ENCODE data around the gene PDZD7.

The PDZD7 gene

GRCh38 chr10:101041252-101041761 lies 10.4 kb upstream of the PDZD7 start (continued):
- no peak for TF ChIP-seq ZNF148 (tag by site-specific recombination; IDR thresholded peaks at IDR 0.05; ENCODE audit: borderline replicate concordance)
- TF ChIP-seq KLF8 (tag by site-specific recombination; IDR thresholded peaks at IDR 0.05) = 0 out of 2 replicates have a peak, but pooled peaks have one; percentile 42
- TF ChIP-seq SETDB1 (IDR thresholded peaks at IDR 0.05; ENCODE audit: insufficient read length, low read length) = no peak
- peak; percentile 38; the same call in 1 of the 2 replicates for TF ChIP-seq ZNF629 (tag by site-specific recombination; IDR thresholded peaks at IDR 0.05)
- peak; percentile 45; the same call in 1 of the 2 replicates for TF ChIP-seq ZNF660 (tag by site-specific recombination; IDR thresholded peaks at IDR 0.05)
- peak; percentile 44 for TF ChIP-seq ZNF335 (tag by site-specific recombination; conservative IDR thresholded peaks at IDR 0.05)

- CTCF ChIA-PET = interaction anchor here (0.7 to 10.1 kb wide), 21 partner anchors 11 to 580 kb away, joined by 3 to 112 read pairs (median 7); partner anchors contain the start of genes KAZALD1, PDZD7 and SFXN3
- TF ChIP-seq ZFHX2 (tag by site-specific recombination; conservative IDR thresholded peaks at IDR 0.05) (0 out of 2 replicates have a peak, but pooled peaks have one; percentile 12), ZNF530 (tag by site-specific recombination; IDR thresholded peaks at IDR 0.05; ENCODE audit: low read depth) (no peak)
Observed at GRCh38 chr10:101040851-101041250, 9.9 kb upstream of the PDZD7 start.

GRCh38 chr10:101040061-101040460 lies 9.1 kb upstream of the PDZD7 start:
- ChIA-PET POLR2A (interaction anchor here (0.5 to 2.8 kb wide), 3 partner anchors 9 to 1075 kb away, joined by 3 to 11 read pairs (median 3); partner anchors contain the start of genes PDZD7 and SFXN3), CTCF (interaction anchor here (0.6 to 10.1 kb wide), 14 partner anchors 10 to 472 kb away, joined by 3 to 112 read pairs (median 8); partner anchors contain the start of genes KAZALD1, PDZD7 and SFXN3)
- no peak overlapping the region for H3K27ac ChIP-seq (ENCODE audit: extremely low read depth, low read depth, low read length)
- TF ChIP-seq ZNF654 (tag by site-specific recombination; IDR thresholded peaks at IDR 0.05; ENCODE audit: low read depth) (no peak), ZNF488 (tag by site-specific recombination; IDR thresholded peaks at IDR 0.05) (no peak), ZBTB48 (tag by site-specific recombination; IDR thresholded peaks at IDR 0.05) (no peak), ZNF266 (tag by site-specific recombination; IDR thresholded peaks at IDR 0.05; ENCODE audit: low read depth) (no peak), ZNF626 (tag by site-specific recombination; IDR thresholded peaks at IDR 0.05) (no peak), ZNF776 (tag by site-specific recombination; IDR thresholded peaks at IDR 0.05; ENCODE audit: borderline replicate concordance) (no peak), OVOL3 (tag by site-specific recombination; IDR thresholded peaks at IDR 0.05) (no peak), ZNF16 (tag by site-specific recombination; IDR thresholded peaks at IDR 0.05; ENCODE audit: low read depth) (no peak), SCRT2 (tag by site-specific recombination; IDR thresholded peaks at IDR 0.05) (no peak), ZNF791 (tag by site-specific recombination; IDR thresholded peaks at IDR 0.05) (no peak), INSM2 (tag by site-specific recombination; IDR thresholded peaks at IDR 0.05) (no peak)
- H3K4me3 ChIP-seq (ENCODE audit: low read depth, low read length) = no peak overlapping the region
- H3K9me3 ChIP-seq (ENCODE audit: control insufficient read depth, insufficient read depth, low read depth, low read length) = no peaks in the 10 kb centered on the region
- peaks cover 0 to 19% of the 10 kb centered on the region in 2 experiments; a peak in 1 of 3 replicates for H3K36me3 ChIP-seq (ENCODE audit: control insufficient read depth in 2 of 2, insufficient read depth in 1 of 2, low read length in 2 of 2)
- H3K4me1 ChIP-seq (ENCODE audit: control insufficient read depth, insufficient read depth, low read length) = peaks cover 3% of the 10 kb centered on the region; the same call in 1 of the 2 replicates

More at GRCh38 chr10:101040851-101041250, 9.9 kb upstream of the PDZD7 start:
- Histone ChIP-seq H3K36me3 (ENCODE audit: control insufficient read depth in 2 of 2, insufficient read depth in 1 of 2, low read length in 2 of 2) (peaks cover 0 to 16% of the 10 kb centered on the region in 2 experiments; a peak in 1 of 3 replicates), H3K4me3 (ENCODE audit: low read depth, low read length) (no peak overlapping the region), H3K27ac (ENCODE audit: extremely low read depth, low read depth, low read length) (no peak overlapping the region), H3K9me3 (ENCODE audit: control insufficient read depth, insufficient read depth, low read depth, low read length) (no peaks in the 10 kb centered on the region), H3K4me1 (ENCODE audit: control insufficient read depth, insufficient read depth, low read length) (peaks cover 3% of the 10 kb centered on the region; the same call in 1 of the 2 replicates)
- POLR2A ChIA-PET = interaction anchor here (0.5 to 3.4 kb wide), 7 partner anchors 9 to 1074 kb away, joined by 3 to 32 read pairs (median 8); partner anchors contain the start of genes KAZALD1, LZTS2, PDZD7 and SFXN3
